HG02759 (cell line): ENCODE results near the gene RARB.

Source experiments
- ATAC-seq: cut with Tn5 transposase; IDR thresholded peaks from one replicate; pipeline ENCODE4 v1.9.1; 2021; ENCODE audit warnings: mild to moderate bottlenecking, moderate library complexity; ENCODE audit not compliant: unreplicated experiment

RARB gene

GRCh38 chr3:25421747-25422146 lies 6.3 kb upstream of the RARB start:
- ATAC-seq = no peak

GRCh38 chr3:25423780-25424588 lies 4.1 kb upstream of the RARB start:
- no peak for ATAC-seq

GRCh38 chr3:25424614-25425013 lies 3.4 kb upstream of the RARB start:
- no peak for ATAC-seq

GRCh38 chr3:25426408-25426807 lies 1.7 kb upstream of the RARB start:
- ATAC-seq = no peak

- no peak for ATAC-seq
Measured at GRCh38 chr3:25427155-25427554, 908 bp upstream of the RARB start.

- ATAC-seq = peak; percentile 16
Measured at GRCh38 chr3:25427563-25427941, 511 bp upstream of the RARB start.

GRCh38 chr3:25428789-25429335 lies 799 bp downstream of the RARB start:
- no peak for ATAC-seq

- ATAC-seq = no peak
Measured at GRCh38 chr3:25429361-25430286, 1.6 kb downstream of the RARB start.

- no peak for ATAC-seq
Measured at GRCh38 chr3:25430287-25430934, 2.3 kb downstream of the RARB start.

- no peak for ATAC-seq
Measured at GRCh38 chr3:25430935-25431770, 3.1 kb downstream of the RARB start.

GRCh38 chr3:25432176-25432720 lies 4.2 kb downstream of the RARB start:
- ATAC-seq = no peak

- ATAC-seq = no peak
Measured at GRCh38 chr3:25433106-25433505, 5.0 kb downstream of the RARB start.

- no peak for ATAC-seq
Measured at GRCh38 chr3:25433868-25434267, 5.8 kb downstream of the RARB start.

- ATAC-seq = no peak
Measured at GRCh38 chr3:25437953-25438352, 9.9 kb downstream of the RARB start.

- no peak for ATAC-seq
Measured at GRCh38 chr3:25438791-25439555, 10.9 kb downstream of the RARB start.

GRCh38 chr3:25441234-25441856 lies 13.3 kb downstream of the RARB start:
- ATAC-seq = no peak

- ATAC-seq = no peak
Measured at GRCh38 chr3:25442486-25442885, 14.4 kb downstream of the RARB start.

- no peak for ATAC-seq
Measured at GRCh38 chr3:25444273-25444672, 16.2 kb downstream of the RARB start.

GRCh38 chr3:25445731-25446130 lies 17.7 kb downstream of the RARB start:
- no peak for ATAC-seq
